Stomach (tissue), 4 donors: ENCODE measurements around the gene GDI2.

ENCODE experiments used
- CTCF ChIP-seq, 7 experiments: fragments of 450-650 bp in 4 of 7; fragments of 200-600 bp in 3 of 7; sonication (generic) in 3 of 7; IDR thresholded peaks; one replicate each; pipeline ENCODE4 v1.5.1; 2016 to 2019; ENCODE audit warnings: antibody characterized with exemption in 7 of 7, control low read depth in 2 of 7, mild to moderate bottlenecking in 1 of 7
- EP300 ChIP-seq: sonication (generic); formaldehyde crosslinking; IDR thresholded peaks from one replicate; pipeline ENCODE4 v1.6.1; 2017; ENCODE audit warnings: antibody characterized with exemption
- POLR2AphosphoS5 ChIP-seq, 3 donors: sonication (generic); formaldehyde crosslinking; IDR thresholded peaks; one replicate each; pipeline ENCODE4 v1.6.1; 2016; ENCODE audit warnings: antibody characterized with exemption in 3 of 3

- TF ChIP-seq EP300, result no peak
- no peak for TF ChIP-seq CTCF (IDR thresholded peaks at IDR 0.05)
- no peak for TF ChIP-seq POLR2AphosphoS5 (IDR thresholded peaks at IDR 0.05)
These were observed 31.1 kb downstream of the GDI2 start for GRCh38 chr10:5782174-5782573.
